Measurements from ENCODE around the gene LSM6. TPM values are rescaled to one million over a fixed set of nuclear protein-coding genes. Genes with fewer than 3 reads are reported as not detected.

The LSM6 gene
- 41.0 TPM for total RNA-seq

DNA sequence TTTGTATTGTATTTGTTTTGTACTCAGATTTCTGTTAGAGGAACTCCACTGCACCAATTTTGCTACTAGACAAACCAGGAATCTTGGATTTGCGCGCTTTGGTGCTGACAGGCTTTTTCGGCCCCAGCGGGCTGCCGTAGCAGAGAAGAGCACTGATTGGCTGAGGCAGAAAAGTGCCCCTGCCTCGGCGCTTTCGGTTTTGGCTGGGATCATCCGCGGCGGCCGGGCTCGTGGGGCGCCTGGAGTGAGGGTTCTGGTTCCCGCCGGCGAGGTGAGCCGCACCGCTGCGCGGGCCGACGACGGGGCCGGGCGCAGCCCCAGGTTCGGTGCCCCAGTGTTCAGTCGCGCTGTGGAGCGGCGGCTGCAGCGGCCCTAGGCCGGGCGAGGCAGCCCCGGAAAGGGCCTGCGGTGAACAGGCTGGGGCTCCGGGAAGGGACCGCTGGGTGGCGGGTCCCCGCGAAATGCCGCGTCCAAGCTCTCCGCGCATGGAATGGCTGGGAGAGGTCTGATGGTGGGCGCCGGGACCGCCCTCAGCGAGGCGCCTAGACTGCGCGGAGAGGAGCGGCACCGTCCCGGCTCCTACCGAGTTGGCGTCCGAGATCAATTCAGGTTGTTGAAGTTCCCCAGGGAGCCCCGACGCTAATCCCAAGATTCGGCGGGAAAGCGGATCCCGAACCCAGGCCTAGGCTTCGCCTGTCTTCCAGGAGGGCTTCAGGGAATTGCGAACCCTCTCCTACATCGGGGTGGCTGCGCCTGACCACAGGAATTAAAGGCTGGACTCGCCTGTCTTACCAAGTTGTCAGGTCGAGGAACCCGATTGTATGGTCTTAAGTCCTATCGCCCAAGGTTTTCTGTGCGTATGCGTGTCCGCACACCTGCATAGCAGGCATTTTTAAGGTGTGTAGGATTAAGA, at the start of gene LSM6:
Gene LSM6 (plus strand): TSS at position 178 of the 913 bp plus-strand sequence. CDS start 7,204 bp downstream, outside the sequence.

GRCh38 chr4:146214238-146214637, 38.7 kb downstream of the LSM6 start, which contains the start of gene REELD1:
Gene REELD1 (plus strand): TSS chr4:146214538. CDS start chr4:146216953, 2,415 bp downstream.

Other genes with a start within 250 kb of the LSM6 start
- gene ZNF827, start 236.9 kb upstream of the LSM6 start, total RNA-seq: 32.6 TPM
- not detected for gene REELD1, start 38.8 kb downstream of the LSM6 start, total RNA-seq

All from parietal lobe (tissue), 1 donor.